H1 (cell line): ENCODE measurements around the gene ZNF575. TPM values are rescaled to one million over a fixed set of nuclear protein-coding genes. Genes with fewer than 3 reads are reported as not detected.

Source experiments
- CTCF ChIA-PET: fragments of 300-600 bp; sonication (Branson Sonifier 250); formaldehyde crosslinking; loops from one replicate; lab custom pipeline; 2021; ENCODE audit not compliant: partially characterized antibody; lab: Charles Lee
- POLR2A ChIA-PET: fragments of 300-600 bp; sonication (Branson Sonifier 250); formaldehyde crosslinking; loops from one replicate; lab custom pipeline; 2021; ENCODE audit warnings: inconsistent platforms; ENCODE audit not compliant: partially characterized antibody; lab: Charles Lee
- DNase-seq, 2 experiments: peaks; one replicate each; pipeline versions ENCODE4 v3.0.0 to v3.0.0-alpha.2; 2010 to 2022; ENCODE audit warnings: low spot score in 2 of 2, low read depth in 1 of 2, mixed read lengths in 1 of 2
- FAIRE-seq: peaks from 2 replicates; lab custom pipeline; 2011; peaks lifted over from hg19 to GRCh38; lab: Jason Lieb, UNC
- H2AFZ ChIP-seq: 2 replicates; pipeline ENCODE4 v1.8.1; 2012; ENCODE audit warnings: low read length, inconsistent platforms
- H2AK5ac ChIP-seq: 2 replicates; pipeline ENCODE4 v1.6.1; 2013; ENCODE audit warnings: low read depth, low read length
- H2BK120ac ChIP-seq: replicated peaks from 2 replicates; pipeline ENCODE3; 2013; ENCODE audit warnings: low read depth, low read length, inconsistent platforms
- H2BK12ac ChIP-seq: 2 replicates; pipeline ENCODE4 v1.6.1; 2013; ENCODE audit warnings: low read depth, low read length
- H2BK15ac ChIP-seq: 2 replicates; pipeline ENCODE4 v1.6.1; 2013; ENCODE audit warnings: low read length
- H2BK20ac ChIP-seq: 2 replicates; pipeline ENCODE4 v1.6.1; 2013; ENCODE audit warnings: low read length
- H2BK5ac ChIP-seq: 2 replicates; pipeline ENCODE4 v1.6.1; 2013; ENCODE audit warnings: low read depth, low read length
- H3K14ac ChIP-seq: 2 replicates; pipeline ENCODE4 v1.6.1; 2013; ENCODE audit warnings: inconsistent platforms; ENCODE audit not compliant: insufficient read length
- H3K18ac ChIP-seq: 2 replicates; pipeline ENCODE4 v1.6.1; 2013; ENCODE audit warnings: low read length; ENCODE audit errors: extremely low read depth
- H3K23ac ChIP-seq: 2 replicates; pipeline ENCODE4 v1.6.1; 2013; ENCODE audit warnings: inconsistent platforms; ENCODE audit not compliant: insufficient read length
- H3K23me2 ChIP-seq: 2 replicates; pipeline ENCODE4 v1.6.1; 2013; ENCODE audit warnings: low read depth, low read length
- H3K27ac ChIP-seq: 2 replicates; pipeline ENCODE4 v1.6.1; 2011; ENCODE audit warnings: low read depth, low read length, inconsistent platforms
- H3K27me3 ChIP-seq, 4 experiments: replicated peaks in 1 of 4; 1 replicate in 1 of 4; 2 replicates in 3 of 4; pipeline versions ENCODE4 v1.6.1 to v1.8.1; 2011 to 2013; ENCODE audit warnings: low read length in 3 of 4, mild to moderate bottlenecking in 3 of 4, inconsistent platforms in 2 of 4, mixed read lengths in 2 of 4, moderate library complexity in 1 of 4; ENCODE audit not compliant: control insufficient read depth in 3 of 4, insufficient read depth in 3 of 4; ENCODE audit errors: extremely low read depth in 1 of 4
- H3K36me3 ChIP-seq, 4 experiments: 2 replicates each; pipeline versions ENCODE4 v1.6.1 to v1.8.1; 2011 to 2013; ENCODE audit warnings: mild to moderate bottlenecking in 4 of 4, low read length in 3 of 4, moderate library complexity in 2 of 4, control low read depth in 1 of 4, inconsistent platforms in 1 of 4; ENCODE audit not compliant: insufficient read depth in 4 of 4, control insufficient read depth in 2 of 4
- H3K4ac ChIP-seq: replicated peaks from 2 replicates; pipeline ENCODE3; 2013; ENCODE audit warnings: low read length, low read depth, mixed read lengths, inconsistent platforms; ENCODE audit not compliant: insufficient read length
- H3K4me1 ChIP-seq, 4 experiments: replicated peaks in 1 of 4; 1 replicate in 1 of 4; 2 replicates in 3 of 4; pipeline versions ENCODE4 v1.6.1 to v1.8.1; 2011 to 2013; ENCODE audit warnings: low read length in 3 of 4, inconsistent platforms in 2 of 4, mixed read lengths in 1 of 4; ENCODE audit not compliant: insufficient read depth in 4 of 4, control insufficient read depth in 3 of 4
- H3K4me2 ChIP-seq, 2 experiments: 2 replicates each; pipeline versions ENCODE4 v1.6.1 to v1.8.1; 2011 to 2013; ENCODE audit warnings: low read depth in 2 of 2, low read length in 2 of 2, control low read depth in 1 of 2, inconsistent platforms in 1 of 2, mild to moderate bottlenecking in 1 of 2; ENCODE audit not compliant: insufficient read depth in 1 of 2
- H3K4me3 ChIP-seq, 4 experiments: fragments of 200-600, 300-600 bp in 1 of 4; sonication (generic), shearing (Covaris generic), sonication (Bioruptor Twin) in 1 of 4; 2 replicates each; pipeline versions ENCODE4 v1.5.1 to v1.8.1; 2011 to 2016; ENCODE audit warnings: low read length in 4 of 4, low read depth in 3 of 4, control low read depth in 2 of 4, inconsistent platforms in 2 of 4, mild to moderate bottlenecking in 2 of 4, mixed read lengths in 1 of 4, moderate library complexity in 1 of 4; ENCODE audit not compliant: insufficient read depth in 2 of 4; ENCODE audit errors: extremely low read depth in 1 of 4
- H3K56ac ChIP-seq: replicated peaks from 2 replicates; pipeline ENCODE3; 2013; ENCODE audit warnings: low read depth, mild to moderate bottlenecking, mixed read lengths, low read length, inconsistent platforms; ENCODE audit not compliant: insufficient read length
- H3K79me1 ChIP-seq: 2 replicates; pipeline ENCODE4 v1.6.1; 2013; ENCODE audit warnings: low read depth, low read length, control low read depth
- H3K79me2 ChIP-seq, 2 experiments: 2 replicates each; pipeline versions ENCODE4 v1.6.1 to v1.8.1; 2012 to 2013; ENCODE audit warnings: low read length in 2 of 2, mild to moderate bottlenecking in 2 of 2, inconsistent platforms in 1 of 2; ENCODE audit not compliant: insufficient read depth in 2 of 2, control insufficient read depth in 1 of 2
- H3K9ac ChIP-seq, 4 experiments: replicated peaks in 1 of 4; 1 replicate in 1 of 4; 2 replicates in 3 of 4; pipeline versions ENCODE4 v1.6.1 to v1.8.1; 2011 to 2013; ENCODE audit warnings: low read depth in 3 of 4, low read length in 3 of 4, control low read depth in 2 of 4, mild to moderate bottlenecking in 2 of 4, moderate library complexity in 2 of 4, inconsistent platforms in 1 of 4; ENCODE audit errors: extremely low read depth in 1 of 4
- H3K9me3 ChIP-seq, 2 experiments: 2 replicates each; pipeline versions ENCODE4 v1.6.1 to v1.8.1; 2012 to 2013; ENCODE audit warnings: mild to moderate bottlenecking in 2 of 2, moderate library complexity in 2 of 2, control low read depth in 1 of 2, inconsistent platforms in 1 of 2, low read depth in 1 of 2, low read length in 1 of 2, mixed read lengths in 1 of 2; ENCODE audit not compliant: insufficient read depth in 2 of 2
- H4K20me1 ChIP-seq, 2 experiments: replicated peaks in 1 of 2; 2 replicates each; pipeline versions ENCODE3 to v1.8.1; 2011 to 2013; ENCODE audit warnings: inconsistent platforms in 2 of 2, low read length in 2 of 2, mild to moderate bottlenecking in 1 of 2; ENCODE audit not compliant: insufficient read depth in 2 of 2, control insufficient read depth in 1 of 2
- H4K5ac ChIP-seq: 2 replicates; pipeline ENCODE4 v1.6.1; 2013; ENCODE audit warnings: low read length, low read depth, mixed read lengths, inconsistent platforms; ENCODE audit not compliant: insufficient read length
- H4K8ac ChIP-seq: 2 replicates; pipeline ENCODE4 v1.8.0; 2013; ENCODE audit warnings: mild to moderate bottlenecking, moderate library complexity, low read length, inconsistent platforms; ENCODE audit not compliant: insufficient read depth; ENCODE audit errors: extremely low read depth
- H4K91ac ChIP-seq: replicated peaks from 2 replicates; pipeline ENCODE3; 2013; ENCODE audit warnings: low read length, mixed read lengths, inconsistent platforms; ENCODE audit not compliant: insufficient read length
- MAFK ChIP-seq: IDR thresholded peaks from 2 replicates; pipeline ENCODE4 v1.6.1; 2012; ENCODE audit warnings: low read depth, mild to moderate bottlenecking, improper control_type of control experiment, low read length
- POU5F1 ChIP-seq: IDR thresholded peaks from 2 replicates; pipeline ENCODE4 v1.6.1; 2011; ENCODE audit warnings: low read depth, mild to moderate bottlenecking, low read length, moderate library complexity
- SAP30 ChIP-seq: fragments of 300-600 bp; sonication (generic); IDR thresholded peaks from 2 replicates; pipeline ENCODE4 v1.7.1; 2012; ENCODE audit warnings: low read length, moderate library complexity, mild to moderate bottlenecking, inconsistent platforms; ENCODE audit not compliant: insufficient read depth, insufficient replicate concordance
- SP2 ChIP-seq: IDR thresholded peaks from 2 replicates; pipeline ENCODE4 v1.6.1; 2012; ENCODE audit warnings: mild to moderate bottlenecking, low read length, inconsistent platforms
- TAF1 ChIP-seq: IDR thresholded peaks from 2 replicates; pipeline ENCODE4 v1.6.1; 2011; ENCODE audit warnings: mild to moderate bottlenecking, low read depth, low read length
- TEAD4 ChIP-seq: IDR thresholded peaks from 2 replicates; pipeline ENCODE4 v1.6.1; 2012; ENCODE audit warnings: low read depth, low read length, inconsistent platforms, mixed read lengths
- WGBS, 2 experiments: shearing (Covaris generic) in 1 of 2; methylation state at CpG; one replicate each; pipeline versions ENCODE4 v1.1.6 to v1.1.7; 2013 to 2015; ENCODE audit warnings: low lambda C conversion rate in 2 of 2, mixed read lengths in 2 of 2, inconsistent platforms in 1 of 2, low coverage in 1 of 2, missing lambda C conversion rate in 1 of 2; ENCODE audit not compliant: insufficient replicate concordance in 2 of 2, insufficient coverage in 1 of 2, insufficient read length in 1 of 2; ENCODE audit errors: extremely low coverage in 1 of 2, missing lambda C conversion rate in 1 of 2; 5-methylcytosine and 5-hydroxymethylcytosine counted together
- polyA plus RNA-seq, 7 experiments: library from polyadenylated mRNA; depleted of rRNA in 3 of 7; stranded (reverse) in 5 of 7; unstranded in 2 of 7; fragments of >200 nt in 5 of 7; fragments of 200-250 nt in 2 of 7; gene quantifications; 1 replicate in 5 of 7; 2 replicates in 1 of 7; 4 replicates in 1 of 7; pipeline versions ENCODE4 v1.2.1 to v1.2.3, GENCODE V29; 2011 to 2013; ENCODE audit warnings: missing spikeins in 2 of 7, mixed read lengths in 2 of 7
- total RNA-seq: library from RNA; stranded (reverse); fragmentation: NEBNext Ultra II Directional; extraction: Animal tissue kit (Norgen Biotek cat#: 25700); gene quantifications from 2 replicates; pipeline ENCODE4 v1.2.1, GENCODE V29; 2021

ZNF575 gene
- total and polyA plus RNA-seq, 2 of the 8 experiments (the other 6 are each of a cell fraction or from before 2014, with no cell fraction given): 0.05 TPM; not detected in 1

DNA sequence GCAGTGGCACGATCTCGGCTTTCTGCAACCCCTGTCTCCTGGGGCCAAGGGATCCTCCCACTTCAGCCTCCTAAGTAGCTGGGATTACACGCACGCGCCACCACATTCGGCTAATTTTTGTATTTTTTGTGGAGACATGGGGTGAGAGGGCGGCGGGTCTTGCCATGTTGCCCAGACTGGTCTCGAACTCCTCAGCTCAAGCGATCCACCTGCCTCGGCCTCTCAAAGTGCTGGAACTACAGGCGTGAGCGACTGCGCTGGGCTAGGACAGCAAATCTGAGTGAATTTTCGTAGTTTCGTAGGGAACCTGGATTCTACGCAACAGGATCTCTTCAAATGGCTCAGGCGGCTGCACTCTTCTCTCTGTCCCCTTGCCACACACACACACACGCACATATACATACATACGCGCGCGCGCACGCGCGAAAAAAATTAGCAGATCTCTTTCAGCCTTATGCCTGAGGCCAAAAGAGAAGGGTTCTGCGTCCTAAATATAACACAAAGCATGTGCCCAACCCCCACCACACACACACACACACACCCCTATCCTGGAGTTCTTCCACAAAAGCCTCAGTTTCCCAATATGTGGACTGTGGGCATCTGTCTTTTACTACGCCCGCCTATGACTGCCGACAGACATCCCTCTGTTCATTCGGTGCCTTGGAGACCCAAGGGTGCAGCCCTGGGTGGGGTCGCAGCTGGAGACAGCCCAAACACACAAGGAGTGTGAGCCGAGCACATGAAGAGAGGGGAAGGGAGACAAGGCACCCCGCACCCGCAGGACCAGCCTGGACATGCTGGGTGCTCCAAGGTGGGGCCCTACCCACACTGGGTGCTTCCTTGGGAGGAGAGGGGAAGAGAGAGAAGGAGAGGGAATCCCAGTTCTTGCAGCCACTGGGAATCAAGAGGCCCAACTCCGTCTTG is 43.2 kb downstream of the ZNF575 start:
- H3K4me3 ChIP-seq: peak overlapping the region; percentile 16 to 89 (median 20); a peak in 5 of 8 replicates
- peak overlapping the region; percentile 34 for H4K91ac ChIP-seq
- no peak overlapping the region for H2BK120ac ChIP-seq
- POLR2A ChIA-PET: interaction anchor here (1.4 to 5.2 kb wide), 3 partner anchors 13 to 21 kb away, joined by 6 to 36 read pairs (median 9); partner anchors contain the start of genes IRGQ and ZNF576
- H3K79me1 ChIP-seq: peaks cover 9% of the 10 kb centered on the region
- no peak overlapping the region; the same call in 1 of the 2 replicates for H2AFZ ChIP-seq
- peak overlapping the region; percentile 68 for H3K27ac ChIP-seq
- peak overlapping the region; percentile 88; the same call in 1 of the 2 replicates for H2AK5ac ChIP-seq
- DNase-seq (no peak), FAIRE-seq (no peak)
- no peaks in the 10 kb centered on the region for H3K9me3 ChIP-seq
- H2BK5ac ChIP-seq: peak overlapping the region; percentile 78
- H3K23me2 ChIP-seq: peaks cover 21% of the 10 kb centered on the region
- CTCF ChIA-PET: interaction anchor here (1.3 to 3.2 kb wide), 2 partner anchors 14 to 18 kb away, joined by 3 to 26 read pairs; no protein-coding TSS in a partner anchor
- H2BK15ac ChIP-seq: peak overlapping the region; percentile 8; the same call in 1 of the 2 replicates
- no peaks in the 10 kb centered on the region for H4K20me1 ChIP-seq
- peaks cover 0 to 8% of the 10 kb centered on the region in 2 experiments; a peak in 2 of 4 replicates for H3K79me2 ChIP-seq
- no peak overlapping the region for H4K8ac ChIP-seq
- H3K23ac ChIP-seq: no peak overlapping the region
- H3K9ac ChIP-seq: peak overlapping the region; percentile 22 to 66 (median 44); a peak in 6 of 7 replicates
- H2BK12ac ChIP-seq: peak overlapping the region; percentile 90
- H2BK20ac ChIP-seq: no peak overlapping the region
- no peak for TF ChIP-seq MAFK
- no peak for TF ChIP-seq SP2
- no peak for TF ChIP-seq TEAD4
- TF ChIP-seq TAF1: 0 out of 2 replicates have a peak, but pooled peaks have one; percentile 40
- no peak for TF ChIP-seq POU5F1
- no peak for TF ChIP-seq SAP30
- peaks cover 0 to 16% (median 10%) of the 10 kb centered on the region in 4 experiments; a peak in 6 of 7 replicates for H3K4me1 ChIP-seq
- 83% methylated on average over 37 of the region's 37 CpGs; no CpG with 5 or more reads in 1 of the 2 experiments for WGBS, 2 experiments
- H3K36me3 ChIP-seq: no peaks in the 10 kb centered on the region; a peak in 2 of 8 replicates
- no peak overlapping the region for H3K56ac ChIP-seq
- no peak overlapping the region for H3K4ac ChIP-seq
- H3K4me2 ChIP-seq: peak overlapping the region; percentile 62 to 79
- H3K27me3 ChIP-seq: no peaks in the 10 kb centered on the region
- H3K18ac ChIP-seq: peak overlapping the region; percentile 71
- H3K14ac ChIP-seq: no peak overlapping the region
- no peak overlapping the region for H4K5ac ChIP-seq
